NK-92 treated with Interleukin-12 subunit alpha and Interleukin-12 subunit beta, amount 100 ng/mL, for 24 hours (cell line): ENCODE results near the gene TBL3.
A peak's percentile ranks its signal among the peaks of the same experiment; 100 is the strongest.
"Not testable (repeated sequence)": the region's sequence is repeated elsewhere in the genome, so short reads cannot be mapped to it uniquely, and the experiment has no call there.

Source experiments
- DNase-seq: peaks from one replicate; lab custom pipeline; 2025; lab: John Stamatoyannopoulos, UW

TBL3 gene

DNA sequence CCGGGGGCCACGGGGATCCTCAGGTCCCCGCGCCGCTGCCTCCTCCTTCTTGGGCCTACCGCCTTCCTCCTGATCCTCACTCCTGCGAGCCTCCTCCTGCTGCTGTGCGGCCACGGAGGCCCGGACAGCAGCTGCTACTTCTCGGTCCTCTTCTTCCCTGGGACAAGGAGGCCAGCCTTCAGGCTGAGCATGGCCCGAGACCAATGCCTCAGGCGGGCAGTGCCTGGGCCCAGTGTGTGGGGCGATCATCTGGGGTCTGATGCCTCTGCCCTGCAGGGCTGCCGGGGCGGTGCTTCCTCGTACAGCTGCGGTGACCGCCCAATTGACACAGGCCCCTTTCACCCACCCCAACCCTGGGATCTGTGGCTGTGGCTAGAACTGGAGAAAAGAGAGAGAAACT lies 29.2 kb downstream of the TBL3 start:
- DNase-seq, result no peak

DNA sequence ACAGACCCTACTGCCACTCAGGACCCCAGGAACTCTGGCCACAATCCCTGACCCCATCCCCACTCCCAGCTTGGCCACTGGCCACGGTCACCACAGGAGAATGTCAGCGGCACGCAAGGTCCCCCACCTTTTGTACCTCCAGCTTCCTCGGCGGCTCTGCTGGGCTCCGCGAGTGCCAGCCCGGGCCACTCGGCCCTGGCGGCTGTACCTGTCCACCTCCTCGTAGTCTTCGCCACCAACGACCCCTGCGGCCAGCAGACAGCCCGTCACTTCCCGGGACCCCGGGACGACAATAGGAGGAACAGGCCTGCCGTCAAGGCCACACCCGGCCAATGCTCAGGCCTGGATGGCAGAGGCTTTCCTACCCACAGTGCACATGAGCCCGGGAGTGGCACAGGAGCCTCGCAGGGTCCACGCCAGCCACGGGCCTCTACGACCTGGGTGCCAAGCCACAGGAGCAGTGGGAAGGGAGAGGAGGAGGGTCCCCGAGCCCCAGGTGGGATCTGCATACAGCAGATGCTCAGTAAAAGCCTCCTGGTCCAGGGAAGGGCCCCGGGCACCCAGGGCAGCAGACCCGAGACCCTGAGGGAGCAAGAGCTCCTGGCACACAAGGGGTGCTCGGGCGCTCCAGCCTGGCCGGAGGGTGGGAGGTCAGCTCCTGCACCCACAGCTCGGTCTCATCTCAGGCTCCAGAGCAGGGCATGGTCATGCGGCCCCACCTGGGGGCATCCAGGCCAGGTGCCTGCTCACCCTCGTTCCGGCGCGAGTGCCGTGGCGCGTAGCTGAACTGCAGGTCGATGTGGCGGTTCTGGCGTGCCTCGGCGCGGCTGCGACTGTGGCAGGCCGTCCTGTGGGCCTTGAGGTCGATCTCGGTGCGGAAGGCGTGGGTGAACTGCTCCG lies 29.9 kb downstream of the TBL3 start:
- no peak for DNase-seq

DNA sequence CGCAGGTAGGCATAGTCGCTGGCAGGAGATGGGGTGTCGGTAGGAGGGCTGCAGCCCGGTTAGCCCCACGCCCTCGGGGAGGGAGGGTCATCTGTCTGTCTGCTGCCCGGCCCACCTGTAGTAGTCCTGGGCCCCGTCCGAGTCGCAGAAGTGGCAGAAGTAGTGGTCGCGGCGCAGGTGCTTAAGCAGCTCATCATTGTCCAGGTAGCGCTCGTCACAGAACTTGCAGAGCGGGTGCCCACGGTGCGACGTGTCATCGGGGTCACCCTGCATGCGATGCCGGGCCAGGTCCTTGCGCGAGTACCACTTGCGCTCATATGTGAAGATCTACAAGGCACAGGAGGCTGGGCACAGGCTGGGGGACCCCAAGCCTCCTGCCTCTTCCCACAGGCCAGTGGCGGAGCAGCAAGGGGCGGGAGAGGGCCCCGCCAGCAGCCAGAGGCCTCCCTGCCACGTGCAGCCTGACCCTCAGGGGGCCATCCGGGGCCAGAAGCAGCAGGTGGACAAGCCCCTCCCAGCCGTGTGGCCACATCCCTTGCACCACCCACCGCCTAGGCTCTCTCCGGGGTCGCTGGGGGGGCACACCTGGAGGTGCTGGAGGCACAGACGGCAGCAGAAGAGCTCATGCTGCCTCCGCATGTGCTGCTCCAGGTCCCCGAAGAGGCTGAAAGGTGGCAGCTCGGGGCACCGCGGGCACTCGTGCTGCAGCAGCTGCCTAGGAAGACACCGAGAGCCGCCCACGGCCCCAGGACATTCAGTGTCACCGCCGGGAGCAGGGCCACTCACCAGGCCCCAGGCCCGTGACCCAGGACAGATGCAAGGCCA lies 30.8 kb downstream of the TBL3 start:
- no peak for DNase-seq

DNA sequence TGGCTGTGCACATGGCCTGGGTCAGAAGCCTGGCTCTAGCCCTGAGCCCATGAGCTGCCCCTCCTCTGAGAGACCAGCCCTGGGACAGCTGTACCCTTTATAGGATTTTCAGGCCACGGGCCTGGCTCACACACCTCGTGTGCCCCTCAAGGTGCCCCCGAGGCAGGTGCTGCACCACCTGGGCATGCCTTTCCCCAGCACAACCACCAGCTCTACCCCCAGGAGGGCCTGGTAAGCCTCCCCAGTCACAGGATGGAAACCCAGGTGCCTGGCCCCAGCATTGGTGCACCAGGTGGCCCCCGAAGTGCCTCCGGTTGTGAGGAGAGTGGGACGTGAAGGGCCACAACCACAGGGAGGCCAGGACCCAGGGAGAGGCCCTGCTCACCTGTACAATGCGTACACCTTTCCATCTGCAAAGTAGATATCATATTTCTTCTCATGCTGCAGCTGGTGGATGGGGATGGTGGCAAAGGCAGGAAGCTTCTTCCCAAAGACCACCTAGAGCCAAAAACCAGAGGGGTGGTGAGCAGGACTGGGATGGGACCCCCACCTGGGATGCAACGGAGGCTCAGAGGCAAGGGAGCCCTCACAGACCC lies 31.5 kb downstream of the TBL3 start:
- DNase-seq, result no peak

DNA sequence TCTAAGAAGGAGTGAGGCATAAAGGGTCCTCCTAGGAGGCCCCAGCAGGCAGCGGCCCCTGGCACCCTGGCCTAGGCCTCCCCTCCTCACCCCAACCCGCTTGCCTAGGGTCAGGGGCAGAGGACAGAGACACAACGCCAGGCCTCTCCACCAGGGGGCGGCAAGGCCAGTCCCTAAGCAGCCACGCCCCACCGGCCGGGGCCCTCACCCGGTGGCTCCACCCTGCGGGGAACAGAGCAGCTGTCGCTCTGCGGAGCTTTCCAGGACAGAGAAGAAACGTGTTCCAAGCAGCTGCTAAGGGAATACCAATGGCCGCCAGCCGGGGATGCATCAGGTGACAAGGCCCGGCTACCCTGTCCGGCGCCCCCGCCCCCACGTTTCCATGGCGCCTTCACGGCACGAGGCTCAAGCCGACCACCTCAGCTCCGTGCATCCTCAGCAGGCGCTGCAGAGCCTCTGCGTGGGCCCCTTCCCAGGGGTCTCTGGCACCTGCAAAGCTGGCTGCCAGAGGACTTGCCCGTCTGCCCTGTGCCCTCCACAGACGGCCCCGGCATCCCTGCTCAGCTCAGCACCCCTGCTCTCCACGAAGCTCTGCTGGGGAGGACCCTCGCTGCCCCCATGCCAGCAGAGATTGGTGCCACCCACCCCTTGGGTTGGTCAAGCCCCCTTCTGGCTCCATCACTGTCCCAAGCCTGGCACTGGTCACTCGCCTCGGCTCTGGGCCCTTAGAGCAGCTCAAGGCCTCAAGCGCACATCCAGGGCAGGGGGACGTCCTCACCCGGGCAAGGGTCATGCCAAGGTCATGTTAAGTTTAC lies 32.2 kb downstream of the TBL3 start:
- peak; percentile 25 for DNase-seq

DNA sequence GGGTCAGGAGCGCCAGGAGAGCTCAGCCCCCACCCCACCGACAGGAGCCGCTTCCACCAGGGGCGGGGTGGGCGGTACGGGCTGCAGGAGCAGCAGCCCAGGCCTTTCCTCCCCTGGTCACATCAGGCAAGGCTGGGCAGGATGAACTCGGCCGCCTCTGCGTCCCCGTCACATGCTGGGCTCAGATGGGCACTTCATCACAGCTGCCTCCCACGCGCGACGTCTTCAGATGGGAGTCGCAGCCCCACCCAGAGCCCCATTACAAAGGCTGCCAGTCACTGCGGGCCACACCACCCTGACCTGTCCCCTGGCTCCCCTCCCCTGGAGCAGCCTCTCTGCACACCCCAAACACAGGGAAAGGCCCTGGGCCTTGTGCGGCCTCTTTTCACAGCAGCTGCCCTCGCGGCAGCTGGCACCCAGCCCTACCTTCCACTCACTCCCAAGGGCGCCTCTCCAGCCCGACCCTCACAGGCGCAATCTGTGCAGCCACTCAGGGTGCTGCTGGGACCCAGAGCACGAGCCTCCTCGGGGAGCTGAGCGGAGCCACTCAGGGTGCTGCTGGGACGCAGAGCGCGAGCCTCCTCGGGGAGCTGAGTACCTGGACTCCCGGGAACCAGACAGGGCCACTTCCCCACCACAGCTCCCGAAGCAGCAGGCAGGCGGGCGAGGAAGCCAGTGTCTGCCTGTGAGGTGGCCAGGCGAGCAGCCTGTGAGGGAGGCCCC lies 33.1 kb downstream of the TBL3 start:
- no peak for DNase-seq

DNA sequence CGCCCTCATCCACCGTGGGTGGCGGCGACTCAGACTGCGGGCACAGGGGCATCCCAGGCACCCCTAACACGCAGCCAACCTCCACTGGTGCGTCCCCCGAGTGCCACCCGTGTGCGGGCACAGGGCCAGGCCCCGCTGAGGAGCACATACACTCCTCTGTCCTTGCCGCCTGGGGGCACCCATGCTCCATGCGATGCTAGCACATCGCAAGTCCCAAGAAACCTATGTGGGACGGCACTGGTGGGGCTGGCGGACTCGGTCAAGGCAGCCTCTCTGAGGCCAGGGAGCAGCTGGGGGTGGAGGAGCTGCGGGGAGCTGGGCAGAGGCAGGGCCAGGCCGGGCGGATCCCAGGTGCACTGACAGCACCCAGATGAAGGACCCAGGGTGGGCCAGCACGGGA lies 33.8 kb downstream of the TBL3 start:
- no peak for DNase-seq

DNA sequence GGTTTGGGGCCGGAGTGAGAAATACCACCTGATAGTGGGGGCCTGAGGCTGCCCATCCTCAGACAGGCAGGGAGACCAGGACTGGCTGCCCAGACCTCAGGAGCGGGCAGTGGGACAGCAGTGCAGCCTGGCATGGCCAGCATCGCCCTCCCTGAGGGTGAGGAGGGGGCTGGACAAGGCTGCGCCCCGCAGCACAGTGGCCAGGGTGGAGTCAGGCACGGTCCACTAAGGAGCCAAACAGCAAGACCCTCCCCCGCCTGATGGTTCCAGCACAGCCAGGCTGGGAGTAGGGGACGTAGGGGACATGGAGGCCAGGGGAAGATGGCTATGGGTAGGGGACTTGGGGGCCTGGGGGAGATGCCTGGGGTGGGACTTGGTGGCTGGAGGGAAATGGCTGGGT lies 34.5 kb downstream of the TBL3 start:
- no peak for DNase-seq

DNA sequence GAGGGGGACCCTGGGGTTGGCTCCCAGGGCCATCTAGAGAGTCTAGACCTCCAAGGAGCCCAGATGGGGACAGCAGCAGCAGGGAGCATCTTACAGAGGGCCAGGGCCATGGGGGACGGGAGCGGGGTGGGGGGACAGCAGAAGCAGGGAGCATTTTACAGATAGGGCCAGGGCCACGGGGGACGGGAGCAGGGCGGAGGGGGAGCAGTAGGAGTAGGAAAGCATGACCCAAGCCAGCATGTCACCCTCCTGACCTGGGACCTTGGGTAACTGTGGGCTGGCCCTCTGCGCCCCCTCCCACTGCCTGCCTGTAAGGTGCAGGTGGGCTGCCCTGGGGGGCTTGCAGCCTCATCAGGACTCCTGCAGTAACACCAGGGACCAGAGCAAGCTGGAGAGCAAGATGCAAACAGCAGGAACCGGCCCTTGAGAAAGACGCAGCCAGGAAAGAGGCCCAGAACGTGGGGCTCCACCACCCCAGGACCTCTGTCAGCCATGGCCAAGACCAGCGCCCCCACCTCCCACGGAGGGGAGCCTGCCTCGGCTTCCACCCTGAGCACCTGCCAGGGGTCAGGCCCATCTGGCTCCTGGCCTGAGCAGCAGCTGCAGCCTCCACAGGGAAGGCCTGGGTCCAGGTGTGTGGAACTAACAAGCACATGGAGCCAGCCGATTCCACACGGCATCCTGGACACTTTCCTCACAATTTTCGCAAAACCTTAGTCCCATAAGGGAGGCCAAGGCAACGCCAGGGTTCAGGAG lies 35.4 kb downstream of the TBL3 start:
- DNase-seq, result no peak

DNA sequence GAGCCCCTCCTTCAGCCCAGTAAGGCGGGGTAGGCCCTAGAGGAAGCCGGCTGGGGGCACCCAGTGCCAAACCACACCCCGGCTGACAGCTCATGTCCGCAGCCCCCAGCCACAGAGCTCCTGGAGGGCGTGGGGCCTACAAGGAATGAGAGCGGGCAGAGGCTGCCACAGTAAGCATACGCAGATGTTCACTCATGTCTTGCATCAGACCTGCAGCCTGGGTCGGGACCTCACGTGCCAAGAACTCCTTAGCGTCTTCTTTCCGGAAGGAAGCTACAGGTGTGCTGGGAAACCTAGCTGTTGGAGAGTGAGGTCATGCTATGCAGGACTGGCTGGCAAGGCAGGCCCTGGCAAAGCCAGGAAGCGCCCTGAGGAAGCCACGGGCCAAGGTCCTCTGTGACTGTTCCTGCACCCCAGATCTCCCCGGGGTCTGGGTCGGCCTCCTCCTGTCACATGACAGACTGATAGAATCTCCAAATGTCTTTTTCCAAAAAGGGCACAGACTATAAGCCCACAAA lies 36.2 kb downstream of the TBL3 start:
- no peak for DNase-seq

DNA sequence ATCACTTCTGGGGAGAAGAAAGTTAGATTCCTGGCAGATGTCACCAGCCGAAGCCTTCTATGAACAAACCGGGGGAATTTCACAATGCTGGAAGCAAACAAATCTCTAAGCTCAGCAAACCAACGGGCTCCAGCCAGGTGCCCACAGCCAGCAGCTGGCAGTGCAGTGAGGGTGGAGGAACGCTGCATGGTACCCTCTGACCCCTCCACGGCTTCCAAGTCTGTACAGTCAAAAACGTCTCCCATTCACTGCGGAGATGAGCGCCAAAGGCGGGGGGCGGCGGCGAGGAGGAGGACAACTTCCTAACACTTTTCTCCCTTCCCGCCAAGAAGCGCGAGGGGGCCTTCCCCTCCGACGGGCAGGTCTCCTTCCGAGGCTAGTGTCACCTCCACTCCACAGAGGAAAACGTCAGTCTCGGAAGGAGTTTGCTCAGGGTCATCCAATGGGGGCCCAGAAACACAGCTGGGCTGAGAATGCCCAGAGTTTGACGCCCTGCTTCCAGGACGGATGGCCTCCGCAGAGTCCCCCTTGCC lies 36.8 kb downstream of the TBL3 start:
- no peak for DNase-seq

DNA sequence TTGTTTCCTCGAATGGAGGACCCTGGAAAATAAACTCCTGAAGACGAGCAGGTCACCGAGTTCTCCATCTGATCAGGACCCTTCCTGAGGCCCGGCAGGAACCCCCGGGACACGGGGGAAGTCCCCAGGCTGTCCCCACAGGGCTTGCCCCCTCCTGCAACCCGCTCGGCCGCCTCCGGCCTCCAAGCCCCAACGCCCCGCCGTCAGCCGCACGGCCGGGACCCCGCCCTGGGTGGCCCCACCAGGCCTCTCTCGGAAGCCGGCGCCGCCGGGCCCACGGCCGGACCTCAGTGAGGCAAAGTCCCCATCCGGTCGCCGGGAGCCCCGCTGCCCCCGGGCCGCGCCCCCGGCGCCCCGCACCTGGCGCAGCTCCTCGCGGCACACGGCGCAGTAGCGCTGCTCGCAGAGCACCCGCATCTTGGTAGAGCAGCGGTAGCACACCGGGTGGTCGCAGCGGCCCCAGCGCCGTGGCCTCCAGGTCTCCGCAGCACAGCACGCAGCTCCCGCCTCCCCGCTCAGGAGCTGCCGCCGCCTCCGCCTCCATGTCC lies 37.4 kb downstream of the TBL3 start:
- DNase-seq, result no peak

DNA sequence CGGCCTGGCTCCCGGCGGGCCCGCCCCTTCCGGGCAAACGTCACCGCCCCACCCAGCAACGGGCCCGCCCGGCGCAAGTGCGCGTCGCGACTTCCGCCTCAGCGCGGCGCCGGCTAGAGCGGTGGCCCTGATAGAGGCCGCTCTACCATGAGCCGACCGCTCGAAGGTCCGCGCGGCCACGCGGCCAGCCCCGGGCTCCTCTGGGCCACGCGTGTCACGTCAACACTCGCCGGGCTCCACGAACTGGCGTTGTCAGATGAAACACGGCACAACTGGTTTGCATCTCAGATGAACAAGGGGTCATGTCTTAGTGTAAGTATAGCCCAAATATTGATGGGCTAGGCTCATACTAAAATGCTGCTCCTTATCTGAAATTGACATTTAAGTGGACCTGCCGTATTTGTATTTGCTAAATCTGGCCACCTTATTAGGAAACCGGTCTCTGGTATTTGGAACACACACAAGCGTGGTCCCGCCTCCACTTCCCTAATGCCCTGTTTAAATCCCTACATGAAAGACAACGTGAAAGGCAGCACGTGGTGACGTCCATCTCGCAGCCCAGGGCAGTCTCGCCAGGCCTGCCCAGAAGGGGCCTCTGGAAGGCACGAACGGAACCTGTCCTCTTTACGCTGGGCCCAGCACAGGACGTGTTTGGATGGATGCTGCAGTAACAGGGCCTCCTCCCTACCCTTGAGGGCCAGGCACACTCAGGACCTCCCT lies 38.1 kb downstream of the TBL3 start, which contains the start of gene ZNF598:
Gene ZNF598 (minus strand): TSS at position 31 of the 720 bp plus-strand sequence.
- DNase-seq, result peak; percentile 80

DNA sequence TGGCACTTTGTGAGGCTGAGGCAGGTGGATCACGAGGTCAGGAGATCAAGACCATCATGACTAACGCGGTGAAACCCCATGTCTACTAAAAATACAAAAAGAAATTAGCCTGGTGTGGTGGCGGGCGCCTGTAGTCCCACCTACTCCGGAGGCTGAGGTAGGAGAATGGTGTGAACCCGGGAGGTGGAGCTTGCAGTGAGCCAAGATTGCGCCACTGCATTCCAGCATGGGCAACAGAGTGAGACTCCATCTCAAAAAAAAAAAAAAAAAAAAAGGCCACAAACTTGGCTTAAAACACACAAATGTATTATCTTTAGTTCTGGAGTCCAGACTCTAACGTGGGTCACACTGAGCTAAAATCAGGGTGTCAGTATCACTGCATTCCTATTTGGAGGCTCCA lies 39.9 kb downstream of the TBL3 start:
- DNase-seq, result not testable (repeated sequence)

DNA sequence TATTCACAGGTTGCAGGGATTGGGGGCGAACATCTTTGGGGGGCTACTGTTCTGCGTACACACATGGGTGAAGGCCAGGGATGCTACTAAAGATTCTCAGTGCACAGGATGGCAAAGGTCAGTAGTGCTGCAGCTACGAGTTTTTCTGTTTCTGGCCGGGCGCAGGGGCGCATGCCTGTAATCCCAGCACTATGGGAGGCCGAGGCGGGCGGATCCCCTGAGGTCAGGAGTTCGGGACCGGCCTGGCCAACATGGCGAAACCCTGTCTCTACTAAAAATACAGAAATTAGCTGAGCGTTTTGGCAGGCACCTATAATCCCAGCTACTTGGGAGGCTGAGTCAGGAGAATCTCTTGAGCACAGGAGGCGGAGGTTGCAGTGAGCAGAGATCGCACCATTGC lies 41.7 kb downstream of the TBL3 start:
- DNase-seq, result no peak

DNA sequence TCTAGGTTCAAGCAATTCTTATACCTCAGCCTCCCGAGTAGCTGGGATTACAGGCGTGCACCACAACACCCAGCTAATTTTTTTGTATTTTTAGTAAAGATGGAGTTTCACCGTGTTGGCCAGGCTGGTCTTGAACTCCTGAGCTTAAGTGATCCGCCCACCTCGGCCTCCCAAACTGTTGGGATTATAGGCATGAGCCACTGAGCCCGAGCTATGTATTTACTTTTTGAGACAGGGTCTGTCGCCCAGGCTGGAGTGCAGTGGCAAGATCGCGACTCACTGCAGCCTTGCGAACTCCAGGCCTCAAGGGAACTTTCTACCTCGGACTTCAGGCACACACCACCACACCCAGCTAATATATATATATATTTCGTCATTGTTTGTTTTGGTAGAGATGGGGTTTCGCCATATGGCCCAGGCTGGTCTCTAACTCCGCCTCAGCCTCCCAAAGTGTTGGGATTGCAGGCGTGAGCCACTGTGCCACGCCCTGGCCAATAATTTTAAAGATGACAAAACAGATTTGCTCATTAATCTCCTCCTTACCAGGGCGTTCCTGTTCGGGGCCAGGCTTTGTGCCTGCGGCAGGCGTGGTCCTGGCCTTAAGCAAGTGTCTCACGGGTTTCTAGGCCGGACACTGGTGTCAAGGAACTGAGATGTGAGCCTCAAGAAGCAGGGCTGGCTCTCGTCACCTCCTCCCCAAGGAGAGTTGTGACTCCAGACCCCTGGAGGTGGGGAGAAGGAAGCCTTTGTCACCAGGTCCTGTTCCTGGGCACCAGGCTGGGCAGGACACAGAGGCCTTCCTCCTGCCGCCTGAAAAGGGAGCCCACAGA lies 43.5 kb downstream of the TBL3 start:
- DNase-seq, result no peak

DNA sequence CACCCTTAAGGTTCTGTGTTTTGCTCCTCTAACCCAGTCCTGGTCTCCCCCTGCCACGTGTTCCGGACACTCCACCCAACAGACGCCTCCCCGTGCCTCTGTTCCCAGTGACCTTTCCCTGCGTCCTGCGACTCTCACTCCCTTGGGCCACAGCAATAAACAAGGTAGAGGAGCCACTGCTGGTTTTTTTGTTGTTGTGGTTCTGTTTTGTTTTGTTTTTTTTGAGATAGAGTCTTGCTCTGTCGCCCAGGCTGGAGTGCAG lies 44.0 kb downstream of the TBL3 start:
- no peak for DNase-seq

DNA sequence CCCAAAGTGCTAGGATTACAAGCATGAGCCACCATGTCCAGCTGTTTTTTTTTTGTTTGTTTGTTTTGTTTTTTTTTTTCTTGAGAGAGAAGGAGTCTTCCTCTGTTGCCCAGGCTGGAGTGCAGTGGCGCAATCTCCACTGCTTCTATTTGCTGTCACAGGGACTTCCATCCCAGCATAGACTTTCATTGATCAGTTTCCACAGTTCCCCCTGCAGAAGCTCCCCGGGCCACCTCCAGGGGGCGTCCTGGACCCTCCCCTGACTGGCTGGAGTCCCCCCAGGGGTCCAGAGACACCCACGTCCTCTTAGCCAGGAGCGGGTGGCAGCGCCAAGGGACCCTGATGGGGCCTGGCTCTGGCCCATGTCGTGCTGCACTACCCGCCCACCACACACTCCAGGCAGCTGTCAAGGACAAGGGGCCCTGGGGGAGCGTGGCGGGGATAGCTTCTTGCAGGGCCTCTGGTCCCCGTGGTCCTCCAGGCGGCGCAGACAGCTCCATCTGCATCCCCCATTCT lies 44.6 kb downstream of the TBL3 start:
- DNase-seq, result no peak
